Measurements from ENCODE around the gene WNK2. TPM values are rescaled to one million over a fixed set of nuclear protein-coding genes. Genes with fewer than 3 reads are reported as not detected.

WNK2 gene
- total RNA-seq, 1 donor from 2014 or later, result 6.2 TPM

DNA sequence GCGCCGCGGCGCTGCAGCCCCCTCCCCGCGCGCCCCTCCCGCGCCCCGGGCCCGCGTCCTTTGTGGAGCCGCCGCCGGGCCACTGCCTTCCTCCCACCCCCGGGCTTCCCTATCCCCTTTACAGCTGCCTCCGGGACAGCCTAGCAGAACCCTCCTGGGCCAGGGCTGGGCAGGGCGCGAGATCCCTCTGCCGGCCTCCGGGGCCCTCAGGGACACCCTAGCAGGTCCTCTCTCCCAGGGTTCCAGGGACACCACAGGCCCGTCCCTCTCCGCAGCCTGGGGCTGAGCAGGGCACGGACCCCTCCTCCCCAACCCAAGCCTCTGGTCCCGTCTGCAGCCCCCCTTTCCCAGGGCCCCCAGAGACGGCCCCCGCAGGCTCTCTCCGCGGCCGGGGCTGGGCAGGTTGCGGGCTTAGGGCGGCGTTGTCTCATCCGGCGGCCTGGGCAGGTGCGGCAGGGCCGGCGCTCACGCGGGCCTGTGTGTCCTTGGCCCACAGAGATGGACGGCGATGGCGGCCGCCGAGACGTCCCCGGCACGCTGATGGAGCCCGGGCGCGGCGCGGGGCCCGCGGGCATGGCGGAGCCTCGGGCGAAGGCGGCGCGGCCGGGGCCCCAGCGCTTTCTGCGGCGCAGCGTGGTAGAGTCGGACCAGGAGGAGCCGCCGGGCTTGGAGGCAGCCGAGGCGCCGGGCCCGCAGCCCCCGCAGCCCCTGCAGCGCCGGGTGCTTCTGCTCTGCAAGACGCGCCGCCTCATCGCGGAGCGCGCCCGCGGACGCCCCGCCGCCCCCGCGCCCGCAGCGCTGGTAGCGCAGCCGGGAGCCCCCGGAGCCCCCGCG is 710 bp downstream of the WNK2 start:
- peak overlapping the region; percentile 83 for H3K4me3 Mint-ChIP-seq
- H3K79me2 ChIP-seq (ENCODE audit: low read depth), result no peaks in the 10 kb centered on the region
- peak overlapping the region; percentile 85 for H2AFZ ChIP-seq (replicated peaks)
- H3K27ac ChIP-seq, result no peak overlapping the region
- H3K9me3 Mint-ChIP-seq, result peaks cover 4% of the 10 kb centered on the region
- peaks cover 16% of the 10 kb centered on the region for H3K27me3 Mint-ChIP-seq (ENCODE audit: insufficient read depth, low read depth)
- H3K4me1 ChIP-seq, result peaks cover 12% of the 10 kb centered on the region
- peak; percentile 65 for DNase-seq (ENCODE audit: low spot score)
- no peaks in the 10 kb centered on the region for H3K9me3 ChIP-seq (ENCODE audit: low read depth)
- H3K36me3 Mint-ChIP-seq, result peaks cover 6% of the 10 kb centered on the region
- H3K27ac Mint-ChIP-seq, result no peak overlapping the region
- peak; percentile 41 for TF ChIP-seq EZH2phosphoT487 (IDR thresholded peaks at IDR 0.05)
- peak; percentile 80 for TF ChIP-seq EZH2 (IDR thresholded peaks at IDR 0.05)
- TF ChIP-seq, protein P1, sequence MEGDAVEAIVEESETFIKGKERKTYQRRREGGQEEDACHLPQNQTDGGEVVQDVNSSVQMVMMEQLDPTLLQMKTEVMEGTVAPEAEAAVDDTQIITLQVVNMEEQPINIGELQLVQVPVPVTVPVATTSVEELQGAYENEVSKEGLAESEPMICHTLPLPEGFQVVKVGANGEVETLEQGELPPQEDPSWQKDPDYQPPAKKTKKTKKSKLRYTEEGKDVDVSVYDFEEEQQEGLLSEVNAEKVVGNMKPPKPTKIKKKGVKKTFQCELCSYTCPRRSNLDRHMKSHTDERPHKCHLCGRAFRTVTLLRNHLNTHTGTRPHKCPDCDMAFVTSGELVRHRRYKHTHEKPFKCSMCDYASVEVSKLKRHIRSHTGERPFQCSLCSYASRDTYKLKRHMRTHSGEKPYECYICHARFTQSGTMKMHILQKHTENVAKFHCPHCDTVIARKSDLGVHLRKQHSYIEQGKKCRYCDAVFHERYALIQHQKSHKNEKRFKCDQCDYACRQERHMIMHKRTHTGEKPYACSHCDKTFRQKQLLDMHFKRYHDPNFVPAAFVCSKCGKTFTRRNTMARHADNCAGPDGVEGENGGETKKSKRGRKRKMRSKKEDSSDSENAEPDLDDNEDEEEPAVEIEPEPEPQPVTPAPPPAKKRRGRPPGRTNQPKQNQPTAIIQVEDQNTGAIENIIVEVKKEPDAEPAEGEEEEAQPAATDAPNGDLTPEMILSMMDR (IDR thresholded peaks at IDR 0.05), result no peak
- H3K4me3 ChIP-seq, result peak overlapping the region; percentile 69
- H3K27me3 ChIP-seq, result peaks cover 53% of the 10 kb centered on the region
- no peaks in the 10 kb centered on the region for H3F3A ChIP-seq (ENCODE audit: low read depth)
- H3K36me3 ChIP-seq, result no peaks in the 10 kb centered on the region
- peaks cover 40% of the 10 kb centered on the region for H4K20me1 ChIP-seq (ENCODE audit: low read depth)
- peak overlapping the region; percentile 98 for H3K4me2 ChIP-seq
- H3K4me1 Mint-ChIP-seq, result peaks cover 42% of the 10 kb centered on the region
- H3K9ac ChIP-seq, result no peak overlapping the region

DNA sequence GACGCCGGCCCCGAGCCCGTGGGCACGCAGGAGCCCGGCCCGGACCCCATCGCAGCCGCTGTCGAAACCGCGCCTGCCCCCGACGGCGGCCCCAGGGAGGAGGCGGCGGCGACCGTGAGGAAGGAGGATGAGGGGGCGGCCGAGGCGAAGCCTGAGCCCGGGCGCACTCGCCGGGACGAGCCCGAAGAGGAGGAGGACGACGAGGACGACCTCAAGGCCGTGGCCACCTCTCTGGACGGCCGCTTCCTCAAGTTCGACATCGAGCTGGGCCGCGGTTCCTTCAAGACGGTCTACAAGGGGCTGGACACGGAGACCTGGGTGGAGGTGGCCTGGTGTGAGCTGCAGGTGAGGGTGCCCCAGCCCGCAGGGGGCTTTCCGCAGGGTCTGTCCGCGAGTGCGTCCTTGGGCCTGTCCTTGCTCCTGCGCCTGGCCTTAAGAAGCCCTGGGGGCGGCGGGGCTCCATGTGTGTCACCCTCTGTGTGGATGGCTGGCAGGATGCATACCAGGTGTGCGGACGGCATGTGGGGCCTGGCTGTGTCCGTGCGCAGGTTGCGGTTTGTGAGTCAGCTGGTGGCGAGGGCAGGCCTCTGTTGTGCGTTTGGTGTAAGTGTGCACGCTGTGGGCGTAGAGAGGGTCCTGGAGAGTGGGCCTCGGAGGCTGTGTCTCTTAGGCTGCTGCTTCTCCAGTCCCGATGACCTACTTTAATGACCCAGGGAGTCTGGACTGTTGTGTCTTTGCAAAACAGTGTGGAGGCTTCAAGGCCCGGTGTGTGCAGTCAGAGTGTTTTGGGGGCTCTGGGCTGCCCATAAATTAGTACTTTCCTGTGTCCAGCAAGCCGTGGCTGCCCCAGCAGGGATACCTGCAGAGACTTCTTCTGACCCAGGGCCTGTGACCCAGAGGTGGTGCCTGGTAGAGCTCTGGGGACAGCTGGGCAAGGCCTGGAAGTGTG is 1.6 kb downstream of the WNK2 start:
- H3K79me2 ChIP-seq (ENCODE audit: low read depth), result no peaks in the 10 kb centered on the region
- peak overlapping the region; percentile 98 for H3K4me2 ChIP-seq
- peaks cover 53% of the 10 kb centered on the region for H3K27me3 ChIP-seq
- peak overlapping the region; percentile 85 for H2AFZ ChIP-seq (replicated peaks)
- H3K27ac ChIP-seq, result no peak overlapping the region
- H3K36me3 Mint-ChIP-seq, result peaks cover 6% of the 10 kb centered on the region
- H3K4me3 ChIP-seq, result peak overlapping the region; percentile 69
- H3K4me1 Mint-ChIP-seq, result peaks cover 44% of the 10 kb centered on the region
- H3K27ac Mint-ChIP-seq, result no peak overlapping the region
- H3K4me1 ChIP-seq, result peaks cover 12% of the 10 kb centered on the region
- TF ChIP-seq EZH2 (IDR thresholded peaks at IDR 0.05) (no peak), EZH2phosphoT487 (IDR thresholded peaks at IDR 0.05) (no peak)
- TF ChIP-seq, protein P1 (IDR thresholded peaks at IDR 0.05), result no peak
- no peaks in the 10 kb centered on the region for H3K9me3 ChIP-seq (ENCODE audit: low read depth)
- no peaks in the 10 kb centered on the region for H3F3A ChIP-seq (ENCODE audit: low read depth)
- peaks cover 10% of the 10 kb centered on the region for H3K27me3 Mint-ChIP-seq (ENCODE audit: insufficient read depth, low read depth)
- H4K20me1 ChIP-seq (ENCODE audit: low read depth), result peaks cover 47% of the 10 kb centered on the region
- peaks cover 4% of the 10 kb centered on the region for H3K9me3 Mint-ChIP-seq
- no peak overlapping the region for H3K9ac ChIP-seq
- DNase-seq (ENCODE audit: low spot score), result no peak
- no peaks in the 10 kb centered on the region for H3K36me3 ChIP-seq
- peak overlapping the region; percentile 89 for H3K4me3 Mint-ChIP-seq

GRCh38 chr9:93186215-93186945 is 2.4 kb downstream of the WNK2 start:
- H3K79me2 ChIP-seq (ENCODE audit: low read depth), result no peaks in the 10 kb centered on the region
- no peak overlapping the region for H3K4me3 ChIP-seq
- peaks cover 44% of the 10 kb centered on the region for H3K4me1 Mint-ChIP-seq

More at GRCh38 chr9:93186215-93186945, 2.4 kb downstream of the WNK2 start:
- Histone ChIP-seq H2AFZ (replicated peaks) (no peak overlapping the region), H3K9me3 (ENCODE audit: low read depth) (no peaks in the 10 kb centered on the region), H3K36me3 (no peaks in the 10 kb centered on the region), H4K20me1 (ENCODE audit: low read depth) (peaks cover 48% of the 10 kb centered on the region), H3K4me2 (peak overlapping the region; percentile 98), H3K27ac (no peak overlapping the region), H3K4me1 (peaks cover 12% of the 10 kb centered on the region), H3F3A (ENCODE audit: low read depth) (no peaks in the 10 kb centered on the region), H3K9ac (no peak overlapping the region), H3K27me3 (peaks cover 49% of the 10 kb centered on the region)
- H3K36me3 Mint-ChIP-seq, result peaks cover 13% of the 10 kb centered on the region
- H3K27ac Mint-ChIP-seq, result no peak overlapping the region
- DNase-seq (ENCODE audit: low spot score), result peak; percentile 48
- peaks cover 4% of the 10 kb centered on the region for H3K9me3 Mint-ChIP-seq
- TF ChIP-seq, protein P1 (IDR thresholded peaks at IDR 0.05), result no peak
- TF ChIP-seq EZH2phosphoT487 (IDR thresholded peaks at IDR 0.05) (no peak), EZH2 (IDR thresholded peaks at IDR 0.05) (no peak)
- peak overlapping the region; percentile 89 for H3K4me3 Mint-ChIP-seq
- peaks cover 12% of the 10 kb centered on the region for H3K27me3 Mint-ChIP-seq (ENCODE audit: insufficient read depth, low read depth)

All from neural progenitor cell (in vitro differentiated cells).